ENCODE results near the gene PIK3AP1. TPM values are rescaled to one million over a fixed set of nuclear protein-coding genes. Genes with fewer than 3 reads are reported as not detected.

Gene PIK3AP1
- total RNA-seq, 1 experiment from 2014 or later = 1.7 TPM

- Histone ChIP-seq H3K4me1 (ENCODE audit: insufficient read depth, low read length) (no peaks in the 10 kb centered on the region), H3K79me1 (ENCODE audit: insufficient read depth, low read depth, low read length, poor library complexity, severe bottlenecking) (peaks cover 2% of the 10 kb centered on the region), H3K27ac (ENCODE audit: insufficient read length, low read depth, low read length) (no peak overlapping the region), H4K8ac (replicated peaks; ENCODE audit: insufficient read length, low read depth, low read length) (no peak overlapping the region), H3K9me3 (ENCODE audit: control insufficient read depth, low read depth, low read length) (no peaks in the 10 kb centered on the region), H3K4ac (ENCODE audit: low read depth, low read length) (no peak overlapping the region), H2AFZ (ENCODE audit: low read length) (no peak overlapping the region), H3K23ac (ENCODE audit: insufficient read length, low read depth, low read length) (no peak overlapping the region), H3K23me2 (ENCODE audit: insufficient read length, low read depth, low read length, poor library complexity, severe bottlenecking) (no peaks in the 10 kb centered on the region), H3K79me2 (ENCODE audit: insufficient read depth, low read length) (no peaks in the 10 kb centered on the region), H2AK5ac (ENCODE audit: insufficient read length, low read length) (no peak overlapping the region), H4K5ac (ENCODE audit: insufficient read length, low read depth, low read length) (no peak overlapping the region), H4K91ac (ENCODE audit: insufficient read length, low read depth, low read length) (no peak overlapping the region), H2BK20ac (ENCODE audit: low read depth, low read length, poor library complexity, severe bottlenecking) (no peak overlapping the region), H3K14ac (ENCODE audit: insufficient read depth, low read length) (no peak overlapping the region), H3T11ph (ENCODE audit: low read length) (no peak overlapping the region), H3K18ac (ENCODE audit: insufficient read length, low read depth, low read length) (no peak overlapping the region), H2BK5ac (ENCODE audit: insufficient read length, low read length) (no peak overlapping the region), H3K27me3 (ENCODE audit: insufficient read depth, low read length) (no peaks in the 10 kb centered on the region), H2BK12ac (ENCODE audit: insufficient read length, low read depth, low read length) (no peak overlapping the region), H3K9ac (ENCODE audit: extremely low read depth, insufficient read length, low read length) (no peak overlapping the region), H2BK15ac (ENCODE audit: low read depth, low read length) (no peak overlapping the region), H3K56ac (ENCODE audit: insufficient read length, low read depth, low read length) (no peak overlapping the region), H4K20me1 (ENCODE audit: control insufficient read depth, insufficient read depth, insufficient read length) (no peaks in the 10 kb centered on the region), H3K4me2 (ENCODE audit: insufficient read depth, insufficient read length, low read length) (no peak overlapping the region), H2BK120ac (ENCODE audit: low read depth, low read length, poor library complexity, severe bottlenecking) (no peak overlapping the region)
- WGBS (ENCODE audit: extremely low coverage, insufficient read length, low lambda C conversion rate) = no CpG with 5 or more reads among the region's 10 CpGs
- Mint-ChIP-seq H3K27ac (no peak overlapping the region), H3K27me3 (ENCODE audit: low read depth) (no peaks in the 10 kb centered on the region; the same call in 1 of the 2 replicates), H3K4me3 (no peak overlapping the region), H3K9me3 (no peaks in the 10 kb centered on the region; a peak in 1 of 5 replicates), H3K4me1 (no peaks in the 10 kb centered on the region), H3K36me3 (ENCODE audit: insufficient read depth in 1 of 3, low read depth in 3 of 3) (no peaks in the 10 kb centered on the region; a peak in 2 of 7 replicates)
- DNase-seq = no peak
- TF ChIP-seq, protein P1, sequence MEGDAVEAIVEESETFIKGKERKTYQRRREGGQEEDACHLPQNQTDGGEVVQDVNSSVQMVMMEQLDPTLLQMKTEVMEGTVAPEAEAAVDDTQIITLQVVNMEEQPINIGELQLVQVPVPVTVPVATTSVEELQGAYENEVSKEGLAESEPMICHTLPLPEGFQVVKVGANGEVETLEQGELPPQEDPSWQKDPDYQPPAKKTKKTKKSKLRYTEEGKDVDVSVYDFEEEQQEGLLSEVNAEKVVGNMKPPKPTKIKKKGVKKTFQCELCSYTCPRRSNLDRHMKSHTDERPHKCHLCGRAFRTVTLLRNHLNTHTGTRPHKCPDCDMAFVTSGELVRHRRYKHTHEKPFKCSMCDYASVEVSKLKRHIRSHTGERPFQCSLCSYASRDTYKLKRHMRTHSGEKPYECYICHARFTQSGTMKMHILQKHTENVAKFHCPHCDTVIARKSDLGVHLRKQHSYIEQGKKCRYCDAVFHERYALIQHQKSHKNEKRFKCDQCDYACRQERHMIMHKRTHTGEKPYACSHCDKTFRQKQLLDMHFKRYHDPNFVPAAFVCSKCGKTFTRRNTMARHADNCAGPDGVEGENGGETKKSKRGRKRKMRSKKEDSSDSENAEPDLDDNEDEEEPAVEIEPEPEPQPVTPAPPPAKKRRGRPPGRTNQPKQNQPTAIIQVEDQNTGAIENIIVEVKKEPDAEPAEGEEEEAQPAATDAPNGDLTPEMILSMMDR (conservative IDR thresholded peaks at IDR 0.05) = no peak
These were observed 7.5 kb downstream of the PIK3AP1 start for GRCh38 chr10:96712662-96713271.

Measured in H9 (cell line).